Left cardiac atrium (tissue), 2 donors: ENCODE data around the gene MEDAG. TPM values are rescaled to one million over a fixed set of nuclear protein-coding genes. Genes with fewer than 3 reads are reported as not detected.

ENCODE experiments used
- total RNA-seq, 2 donors: library from RNA; stranded (reverse); fragmentation: NEBNext Ultra II Directional; extraction: Animal tissue kit (Norgen Biotek cat#: 25700); gene quantifications; one replicate each; pipeline ENCODE4 v1.2.1, GENCODE V29; 2021
- donor health status: DM: no; HTN: yes; CAD: no; lungs with severe emphysema.
- donor health status: DM: yes; HTN: yes; CAD: no.

Gene MEDAG
- total RNA-seq, 2 donors from 2014 or later, result 9.6 to 36.7 TPM

Other genes starting within 250 kb of the MEDAG start
- 10 to 100 TPM; 12.8 to 26.9 TPM for gene ALOX5AP, start 170.7 kb upstream of the MEDAG start, total RNA-seq
- under 1 TPM; 0.15 to 0.37 TPM for gene TEX26, start 26.4 kb downstream of the MEDAG start, total RNA-seq